Subcutaneous abdominal adipose tissue (tissue), 5 donors: ENCODE results near the gene ARHGAP21.

Experiments
- H3K27ac ChIP-seq: one replicate; pipeline ENCODE4 v1.7.0; 2013; ENCODE audit warnings: low read depth, mild to moderate bottlenecking, inconsistent platforms, low read length, moderate library complexity
- H3K27me3 ChIP-seq, 5 donors: one replicate each; pipeline ENCODE4 v1.7.0; 2013; ENCODE audit warnings: low read length in 5 of 5, inconsistent platforms in 1 of 5; ENCODE audit not compliant: control insufficient read depth in 5 of 5, insufficient read depth in 4 of 5
- H3K36me3 ChIP-seq, 5 donors: one replicate each; pipeline ENCODE4 v1.7.0; 2013; ENCODE audit warnings: low read length in 5 of 5; ENCODE audit not compliant: control insufficient read depth in 5 of 5, insufficient read depth in 5 of 5
- H3K4me1 ChIP-seq, 5 donors: one replicate each; pipeline ENCODE4 v1.7.0; 2013; ENCODE audit warnings: low read length in 5 of 5, mild to moderate bottlenecking in 3 of 5, moderate library complexity in 1 of 5; ENCODE audit not compliant: control insufficient read depth in 5 of 5, insufficient read depth in 5 of 5
- H3K4me3 ChIP-seq, 5 donors: one replicate each; pipeline ENCODE4 v1.7.0; 2013; ENCODE audit warnings: low read length in 5 of 5, low read depth in 1 of 5
- H3K9ac ChIP-seq, 5 donors: one replicate each; pipeline ENCODE4 v1.7.0; 2013; ENCODE audit warnings: low read length in 5 of 5, mild to moderate bottlenecking in 4 of 5, moderate library complexity in 3 of 5
- H3K9me3 ChIP-seq, 5 donors: one replicate each; pipeline ENCODE4 v1.7.0; 2013; ENCODE audit warnings: low read length in 5 of 5; ENCODE audit not compliant: control insufficient read depth in 5 of 5
- donor health status: healthy.
- donor health status: healthy.
- donor health status: healthy.
- donor health status: healthy.
- donor health status: healthy.

Gene ARHGAP21

DNA sequence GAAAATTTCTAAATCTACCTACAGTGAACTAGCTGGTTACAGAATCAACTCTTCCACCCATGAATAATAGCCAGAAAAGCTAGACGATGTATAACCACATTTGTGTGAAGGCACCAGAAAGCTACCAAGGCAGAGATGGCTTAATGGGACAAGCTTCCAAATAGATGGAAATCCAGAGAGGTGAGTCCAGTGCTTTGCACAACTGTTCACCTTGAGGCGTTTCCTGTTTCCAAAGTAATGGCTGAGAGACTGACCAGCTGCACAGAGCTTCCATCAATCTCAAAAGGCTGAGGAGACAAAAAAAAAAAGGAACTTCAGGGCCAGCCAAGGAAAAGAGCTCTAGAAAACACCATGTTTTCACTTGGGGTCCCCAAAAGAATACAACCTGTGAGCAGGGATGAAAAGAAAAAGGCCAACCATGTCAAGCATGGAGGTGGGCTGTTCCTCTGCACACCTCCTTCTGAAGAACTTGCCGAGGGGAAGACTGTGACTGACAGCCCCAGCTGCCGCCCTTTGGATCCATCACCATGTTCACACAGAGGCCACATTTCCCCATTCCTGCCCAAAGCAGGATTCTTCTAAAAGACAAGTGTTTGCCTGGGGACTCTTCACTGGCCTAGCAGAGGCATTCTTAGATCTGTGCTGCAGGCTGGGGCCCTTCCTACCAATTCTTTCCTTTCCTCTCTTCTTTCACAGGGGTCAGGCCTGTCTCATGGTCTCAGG lies 72.9 kb downstream of the ARHGAP21 start:
- Histone ChIP-seq H3K36me3 (no peaks in the 10 kb centered on the region), H3K27ac (no peak overlapping the region), H3K4me3 (no peak overlapping the region), H3K4me1 (peaks cover 0 to 15% (median 6%) of the 10 kb centered on the region in 5 donors), H3K9me3 (no peaks in the 10 kb centered on the region), H3K27me3 (no peaks in the 10 kb centered on the region), H3K9ac (no peak overlapping the region)

DNA sequence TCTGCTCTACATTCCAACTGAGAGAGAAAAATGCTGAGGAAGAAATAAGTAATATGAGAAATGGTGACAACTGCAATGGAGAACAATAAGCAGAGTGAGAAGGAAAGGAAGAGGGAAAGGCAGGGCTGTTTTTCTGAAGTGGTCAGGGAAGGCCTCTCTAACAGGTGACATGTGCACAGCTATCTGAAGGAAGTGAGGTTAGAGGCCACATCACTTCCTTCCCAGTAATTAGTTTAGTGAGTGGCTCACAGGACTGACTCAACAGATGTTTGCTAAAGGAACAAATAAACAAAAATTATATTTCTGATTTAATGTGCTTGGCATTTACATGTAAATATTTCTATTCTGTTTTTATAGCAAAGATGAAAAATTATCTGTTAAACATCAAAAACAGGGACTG lies 77.9 kb downstream of the ARHGAP21 start:
- Histone ChIP-seq H3K4me3 (no peak overlapping the region), H3K27ac (no peak overlapping the region), H3K36me3 (no peaks in the 10 kb centered on the region), H3K9ac (no peak overlapping the region), H3K27me3 (no peaks in the 10 kb centered on the region), H3K9me3 (no peaks in the 10 kb centered on the region), H3K4me1 (peaks cover 0 to 12% (median 7%) of the 10 kb centered on the region in 5 donors)

DNA sequence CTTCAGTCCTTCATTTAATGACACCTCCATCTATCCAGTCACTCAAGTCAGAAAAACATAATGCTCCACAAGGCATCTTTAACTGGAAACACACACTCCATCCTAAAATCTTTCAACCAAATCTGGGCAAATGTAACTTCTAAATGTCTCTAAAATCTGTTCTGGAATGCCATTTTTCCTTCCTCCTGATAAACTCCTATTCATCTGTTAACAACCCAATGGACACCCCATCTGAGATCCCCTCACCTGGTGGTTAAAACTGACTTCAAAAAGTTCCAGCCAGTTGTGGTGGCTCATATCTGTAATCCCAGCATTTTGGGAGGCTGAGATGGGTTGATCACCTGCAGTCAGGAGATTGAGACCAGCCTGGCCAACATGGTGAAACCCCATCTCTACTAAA lies 78.7 kb downstream of the ARHGAP21 start:
- Histone ChIP-seq H3K9me3 (no peaks in the 10 kb centered on the region), H3K4me3 (no peak overlapping the region), H3K9ac (no peak overlapping the region), H3K27ac (no peak overlapping the region), H3K36me3 (no peaks in the 10 kb centered on the region), H3K4me1 (peaks cover 0 to 17% (median 7%) of the 10 kb centered on the region in 5 donors), H3K27me3 (no peaks in the 10 kb centered on the region)

DNA sequence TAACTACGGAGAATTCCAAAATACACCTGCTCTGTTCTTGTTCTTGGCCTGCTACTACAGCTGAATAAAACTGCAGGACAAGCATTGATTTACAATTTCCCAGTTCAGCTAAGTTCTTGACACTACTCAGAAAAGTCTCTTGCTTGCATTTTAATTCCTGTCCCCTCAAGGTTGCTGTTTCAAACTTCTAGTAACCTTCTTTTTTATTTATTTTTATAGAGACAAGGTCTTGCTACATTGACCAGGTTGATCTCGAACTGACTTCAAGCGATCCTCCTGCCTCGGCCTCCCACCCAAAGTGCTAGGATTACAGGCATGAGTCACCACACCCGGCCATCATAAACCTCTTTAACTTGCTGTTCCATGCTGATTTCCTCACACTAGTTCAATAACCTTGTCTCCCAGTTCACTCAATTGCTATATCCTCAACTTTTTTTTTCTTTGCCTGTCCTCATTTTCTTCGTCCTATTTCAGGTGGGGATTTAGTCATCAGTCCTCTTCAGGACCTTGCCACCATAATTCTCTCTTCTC lies 79.9 kb downstream of the ARHGAP21 start:
- Histone ChIP-seq H3K27me3 (no peaks in the 10 kb centered on the region), H3K36me3 (no peaks in the 10 kb centered on the region), H3K9ac (no peak overlapping the region), H3K27ac (no peak overlapping the region), H3K4me1 (peaks cover 0 to 17% (median 7%) of the 10 kb centered on the region in 5 donors), H3K9me3 (no peaks in the 10 kb centered on the region), H3K4me3 (no peak overlapping the region)

DNA sequence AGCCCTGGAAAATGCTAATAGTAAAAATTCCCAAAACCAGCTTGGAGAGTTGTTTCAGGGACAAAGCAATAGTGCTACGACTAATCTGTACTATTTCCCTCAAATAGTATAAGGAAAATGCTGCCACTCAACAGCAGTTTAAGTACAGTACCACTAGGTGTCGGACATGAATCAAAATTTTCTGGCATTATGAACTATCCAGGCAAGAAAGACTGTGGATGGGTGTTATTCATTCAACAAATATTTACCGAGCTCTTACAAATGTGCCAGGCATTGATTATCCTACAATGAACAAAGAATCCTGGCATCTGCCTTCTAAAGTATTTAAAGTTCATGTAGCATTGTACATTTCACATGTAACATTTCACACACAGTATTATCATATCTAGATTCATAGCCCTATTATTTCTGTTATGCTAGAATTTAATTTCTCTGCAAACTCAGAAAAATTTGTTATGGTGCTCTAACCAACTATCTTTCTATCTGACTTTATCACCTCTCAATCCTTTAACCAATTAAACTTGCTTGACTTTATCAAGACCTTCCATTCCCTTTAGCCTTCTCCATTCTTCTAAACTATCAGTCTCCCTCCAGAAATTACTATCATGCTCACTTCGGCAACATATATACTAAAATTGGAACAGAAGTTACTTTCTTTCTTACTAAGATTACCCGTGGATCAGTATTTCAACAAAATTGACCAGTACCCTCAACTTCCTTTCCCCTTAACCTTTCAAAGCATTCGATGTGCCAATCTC lies 80.6 kb downstream of the ARHGAP21 start:
- Histone ChIP-seq H3K4me1 (peaks cover 0 to 17% (median 7%) of the 10 kb centered on the region in 5 donors), H3K36me3 (no peaks in the 10 kb centered on the region), H3K9ac (no peak overlapping the region), H3K27me3 (no peaks in the 10 kb centered on the region), H3K4me3 (no peak overlapping the region), H3K27ac (no peak overlapping the region), H3K9me3 (no peaks in the 10 kb centered on the region)

DNA sequence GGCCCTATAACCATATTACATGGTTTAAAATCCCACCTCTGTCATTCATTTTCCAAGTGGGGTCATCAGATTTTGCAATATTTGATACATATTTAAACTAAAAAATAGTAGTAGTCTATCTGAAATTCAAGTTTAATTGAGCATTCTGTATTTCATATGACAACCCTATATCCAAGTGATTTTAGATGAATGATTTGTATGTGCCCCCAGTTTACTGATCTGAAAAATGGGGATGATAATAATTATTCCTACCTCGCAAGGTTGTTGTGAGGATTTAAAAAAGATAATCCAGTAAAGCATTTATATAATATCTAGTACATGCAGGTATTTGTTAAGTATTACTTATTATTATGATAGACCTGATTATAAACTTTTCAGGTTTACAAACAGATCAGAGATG lies 84.6 kb downstream of the ARHGAP21 start:
- no peak overlapping the region for H3K4me3 ChIP-seq
- peak overlapping the region in 1 of 5 donors; percentile 11 for H3K9ac ChIP-seq
- no peaks in the 10 kb centered on the region for H3K9me3 ChIP-seq
- H3K27me3 ChIP-seq, result no peaks in the 10 kb centered on the region
- H3K4me1 ChIP-seq, result peaks cover 0 to 20% (median 6%) of the 10 kb centered on the region in 5 donors
- H3K36me3 ChIP-seq, result no peaks in the 10 kb centered on the region
- H3K27ac ChIP-seq, result no peak overlapping the region

DNA sequence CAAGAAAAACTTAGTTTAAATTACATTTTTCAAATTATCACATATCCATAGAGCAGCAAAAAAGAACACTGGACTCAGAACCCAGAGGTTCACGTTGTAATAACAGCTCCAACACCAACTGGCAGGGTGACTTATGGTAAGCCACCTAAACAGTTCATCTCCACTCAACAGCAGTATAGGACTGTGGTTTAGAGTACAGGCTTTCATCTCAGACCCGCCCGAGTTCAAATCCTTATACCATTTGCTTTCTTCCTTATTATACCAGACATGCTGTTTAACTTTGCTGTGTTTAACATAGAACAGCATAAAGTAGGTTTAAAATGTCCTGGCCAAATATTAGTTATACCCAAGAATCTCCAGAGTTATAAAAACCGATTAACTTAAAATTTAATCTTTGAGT lies 97.9 kb downstream of the ARHGAP21 start:
- H3K9me3 ChIP-seq, result no peaks in the 10 kb centered on the region
- no peak overlapping the region for H3K9ac ChIP-seq
- peaks cover 0 to 22% (median 8%) of the 10 kb centered on the region in 5 donors for H3K4me1 ChIP-seq
- H3K4me3 ChIP-seq, result no peak overlapping the region
- no peaks in the 10 kb centered on the region for H3K27me3 ChIP-seq
- H3K36me3 ChIP-seq, result peaks cover under 1 to 7% (median 4%) of the 10 kb centered on the region in 5 donors
- no peak overlapping the region for H3K27ac ChIP-seq

DNA sequence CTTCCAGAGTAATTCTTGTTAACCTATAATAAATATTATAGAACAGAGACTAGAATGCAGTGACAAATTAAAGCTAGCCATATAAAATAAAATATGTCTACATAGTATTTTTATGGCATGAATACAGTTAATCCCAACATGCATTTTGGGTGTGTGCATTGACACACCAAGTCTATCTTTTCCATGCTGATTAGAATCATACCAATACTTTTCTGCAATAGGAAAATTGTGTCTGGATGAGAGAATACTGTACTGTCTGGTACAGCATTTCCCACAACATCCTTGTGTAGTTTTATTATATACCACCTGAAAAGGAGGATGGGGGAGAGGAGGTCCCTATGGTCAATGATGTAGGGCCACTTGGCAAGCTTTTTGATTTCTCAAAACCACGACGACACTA lies 100.3 kb downstream of the ARHGAP21 start:
- H3K27me3 ChIP-seq, result no peaks in the 10 kb centered on the region
- no peaks in the 10 kb centered on the region for H3K9me3 ChIP-seq
- H3K27ac ChIP-seq, result peak overlapping the region; percentile 39
- no peak overlapping the region for H3K4me3 ChIP-seq
- peaks cover 4 to 11% (median 7%) of the 10 kb centered on the region in 5 donors for H3K36me3 ChIP-seq
- H3K9ac ChIP-seq, result no peak overlapping the region
- peaks cover 0 to 20% (median 14%) of the 10 kb centered on the region in 5 donors for H3K4me1 ChIP-seq

DNA sequence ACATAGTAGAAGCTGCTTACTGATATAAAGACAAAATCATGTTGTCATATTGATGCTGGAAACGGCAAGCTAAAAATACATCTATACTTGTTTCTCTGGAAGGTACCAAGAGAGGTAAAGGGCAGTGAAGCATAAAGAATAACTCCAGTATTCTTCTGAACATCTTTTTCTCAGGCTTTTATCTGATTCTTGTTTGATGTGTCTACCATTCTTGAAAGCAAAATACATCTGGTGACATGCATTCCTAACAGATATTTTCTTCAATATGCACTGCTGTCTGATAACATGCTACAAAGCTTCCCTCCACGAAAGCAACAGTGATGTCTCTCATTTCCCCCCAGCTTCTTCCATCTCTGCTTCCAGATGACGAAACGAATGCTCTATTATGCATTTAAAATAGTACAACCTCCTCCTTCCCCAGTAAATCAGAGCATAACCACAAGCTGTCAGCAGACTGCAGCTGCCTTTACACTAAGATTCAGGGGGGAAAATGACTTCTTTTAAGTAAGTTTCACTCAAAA lies 100.8 kb downstream of the ARHGAP21 start:
- peak overlapping the region; percentile 39 for H3K27ac ChIP-seq
- H3K4me3 ChIP-seq, result no peak overlapping the region
- H3K4me1 ChIP-seq, result peaks cover 0 to 21% (median 14%) of the 10 kb centered on the region in 5 donors
- H3K27me3 ChIP-seq, result no peaks in the 10 kb centered on the region
- H3K36me3 ChIP-seq, result peaks cover 0 to 12% (median 9%) of the 10 kb centered on the region in 5 donors
- H3K9me3 ChIP-seq, result no peaks in the 10 kb centered on the region
- H3K9ac ChIP-seq, result no peak overlapping the region
